ENCODE data around the gene ABCA5.

The ABCA5 gene

DNA sequence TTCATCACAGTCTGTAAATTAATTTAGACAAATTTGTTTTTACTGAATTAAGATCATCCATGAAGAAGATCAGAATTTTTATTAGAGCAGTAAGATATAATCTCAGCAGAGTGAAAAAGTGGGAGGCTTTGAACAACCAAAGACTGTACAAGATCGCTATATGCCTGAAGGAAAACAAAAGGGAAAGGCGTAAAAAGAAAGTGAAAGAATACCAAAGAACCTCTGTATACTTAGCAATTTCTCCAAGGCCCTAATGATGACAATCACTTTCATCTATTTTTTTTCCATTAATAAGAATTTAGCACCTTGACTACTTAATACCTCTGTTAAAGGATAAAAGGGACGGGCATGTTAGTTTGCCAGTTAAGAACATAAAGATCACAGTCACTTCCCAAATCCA is 59.7 kb downstream of the ABCA5 start:
- TF ChIP-seq, protein P1, sequence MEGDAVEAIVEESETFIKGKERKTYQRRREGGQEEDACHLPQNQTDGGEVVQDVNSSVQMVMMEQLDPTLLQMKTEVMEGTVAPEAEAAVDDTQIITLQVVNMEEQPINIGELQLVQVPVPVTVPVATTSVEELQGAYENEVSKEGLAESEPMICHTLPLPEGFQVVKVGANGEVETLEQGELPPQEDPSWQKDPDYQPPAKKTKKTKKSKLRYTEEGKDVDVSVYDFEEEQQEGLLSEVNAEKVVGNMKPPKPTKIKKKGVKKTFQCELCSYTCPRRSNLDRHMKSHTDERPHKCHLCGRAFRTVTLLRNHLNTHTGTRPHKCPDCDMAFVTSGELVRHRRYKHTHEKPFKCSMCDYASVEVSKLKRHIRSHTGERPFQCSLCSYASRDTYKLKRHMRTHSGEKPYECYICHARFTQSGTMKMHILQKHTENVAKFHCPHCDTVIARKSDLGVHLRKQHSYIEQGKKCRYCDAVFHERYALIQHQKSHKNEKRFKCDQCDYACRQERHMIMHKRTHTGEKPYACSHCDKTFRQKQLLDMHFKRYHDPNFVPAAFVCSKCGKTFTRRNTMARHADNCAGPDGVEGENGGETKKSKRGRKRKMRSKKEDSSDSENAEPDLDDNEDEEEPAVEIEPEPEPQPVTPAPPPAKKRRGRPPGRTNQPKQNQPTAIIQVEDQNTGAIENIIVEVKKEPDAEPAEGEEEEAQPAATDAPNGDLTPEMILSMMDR (IDR thresholded peaks at IDR 0.05; ENCODE audit: borderline replicate concordance, insufficient read depth, low read depth, low read length) = no peak
- no peak overlapping the region for H3K4me3 ChIP-seq (ENCODE audit: low read depth, low read length)

DNA sequence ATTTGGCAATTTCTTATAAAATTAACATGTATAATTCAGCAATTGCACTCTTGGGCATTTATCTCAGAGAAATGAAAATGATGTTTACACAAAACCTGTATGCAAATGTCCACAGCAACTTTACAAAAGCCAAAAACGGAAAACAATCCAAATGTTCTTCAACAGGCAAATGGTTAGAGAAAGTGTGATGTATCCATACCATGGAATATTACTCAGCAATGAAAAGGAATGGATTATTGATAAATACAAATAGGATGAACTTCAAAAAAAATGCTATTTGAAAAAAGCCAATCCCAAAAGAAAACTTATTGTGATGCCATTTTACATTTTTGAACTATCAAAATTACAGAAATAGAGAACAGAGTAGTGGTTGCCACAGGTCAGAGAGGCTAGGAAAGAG is 61.1 kb downstream of the ABCA5 start:
- TF ChIP-seq, protein P1 (IDR thresholded peaks at IDR 0.05; ENCODE audit: borderline replicate concordance, insufficient read depth, low read depth, low read length) = no peak
- no peak overlapping the region for H3K4me3 ChIP-seq (ENCODE audit: low read depth, low read length)

DNA sequence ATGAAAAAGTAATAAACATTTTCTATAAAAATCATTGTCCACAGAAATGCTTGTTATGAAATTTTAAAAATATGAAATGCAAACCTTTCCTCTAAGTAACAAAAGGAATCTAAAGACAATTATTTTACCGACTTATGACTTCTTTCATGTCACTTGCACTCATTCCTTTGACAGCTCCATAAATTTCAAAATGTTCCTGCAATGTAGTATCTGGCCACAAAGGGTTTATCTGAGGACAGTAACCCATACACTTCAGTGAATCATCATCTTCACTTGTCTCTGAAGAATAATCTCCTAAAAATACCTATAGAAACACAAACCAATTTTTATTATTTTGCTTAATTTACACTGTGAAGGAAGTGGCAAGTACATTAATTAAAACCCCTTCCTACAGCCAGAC is 72.7 kb downstream of the ABCA5 start:
- TF ChIP-seq, protein P1 (IDR thresholded peaks at IDR 0.05; ENCODE audit: borderline replicate concordance, insufficient read depth, low read depth, low read length) = no peak
- H3K4me3 ChIP-seq (ENCODE audit: low read depth, low read length) = no peak overlapping the region

DNA sequence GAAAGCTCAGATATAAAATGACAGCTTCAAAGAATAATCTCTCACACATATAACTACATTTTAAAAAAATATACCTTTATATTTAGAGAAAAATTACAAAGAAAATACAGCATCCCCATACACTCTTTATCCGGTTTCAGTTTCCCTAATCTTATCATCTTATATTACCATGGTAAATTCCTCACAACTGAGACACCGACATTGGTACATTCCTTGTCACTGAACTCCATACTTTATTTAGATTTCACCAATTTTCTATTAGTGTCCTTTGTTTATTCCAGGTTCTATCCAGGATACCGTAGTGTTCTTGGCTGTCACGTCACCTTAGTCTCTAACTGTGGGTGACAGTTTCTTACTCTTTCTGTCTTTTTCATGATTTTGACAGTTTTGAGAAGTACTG is 76.3 kb downstream of the ABCA5 start:
- TF ChIP-seq, protein P1 (IDR thresholded peaks at IDR 0.05; ENCODE audit: borderline replicate concordance, insufficient read depth, low read depth, low read length) = no peak
- no peak overlapping the region for H3K4me3 ChIP-seq (ENCODE audit: low read depth, low read length)

DNA sequence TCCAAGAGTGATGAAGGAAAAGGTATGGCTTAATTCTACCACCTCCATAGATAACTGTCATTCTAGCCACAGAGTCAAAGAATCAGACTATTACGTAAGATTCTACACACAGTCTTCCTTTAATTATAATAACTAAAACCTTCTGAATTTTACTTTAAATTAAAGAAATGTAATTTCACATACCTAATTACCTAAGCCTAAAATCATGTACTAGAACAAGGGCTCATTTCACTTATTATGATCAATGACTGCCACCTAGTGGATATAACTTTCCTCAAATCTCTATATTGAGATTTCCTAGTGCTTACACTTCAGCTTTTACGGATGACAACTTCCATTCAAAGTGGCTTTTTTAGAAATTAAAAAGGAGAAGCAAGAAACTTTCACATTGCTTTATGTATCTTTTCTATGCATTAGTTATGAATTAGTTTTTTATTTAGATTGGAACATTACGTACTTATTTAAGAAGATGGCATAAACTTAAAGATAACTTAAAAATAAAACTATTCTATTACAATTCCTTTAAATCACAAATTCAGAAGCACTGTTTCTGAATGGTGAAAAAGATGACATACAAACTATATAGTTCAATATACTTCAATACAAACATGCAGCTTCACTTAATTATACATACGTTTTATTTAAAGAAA is 80.1 kb downstream of the ABCA5 start:
- no peak overlapping the region for H3K4me3 ChIP-seq (ENCODE audit: low read depth, low read length)
- TF ChIP-seq, protein P1 (IDR thresholded peaks at IDR 0.05; ENCODE audit: borderline replicate concordance, insufficient read depth, low read depth, low read length) = no peak

DNA sequence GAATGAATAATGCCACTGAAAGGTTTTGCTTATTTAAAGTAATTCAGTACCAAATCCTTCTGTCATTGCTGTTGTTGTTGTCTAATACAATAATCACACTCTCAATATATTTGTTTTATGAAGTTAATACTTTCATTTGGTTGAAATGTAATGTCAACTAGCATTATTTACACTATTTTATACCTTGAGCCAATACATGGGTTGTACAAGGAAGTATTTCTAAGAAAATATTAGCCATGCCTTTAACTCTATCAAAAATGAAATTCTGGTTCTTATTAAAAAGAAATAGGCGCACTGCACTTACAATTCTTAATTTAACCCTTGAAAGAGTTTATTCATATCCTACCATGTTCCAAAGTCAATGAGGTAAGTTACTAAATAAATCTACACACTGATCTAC is 80.7 kb downstream of the ABCA5 start:
- TF ChIP-seq, protein P1 (IDR thresholded peaks at IDR 0.05; ENCODE audit: borderline replicate concordance, insufficient read depth, low read depth, low read length) = no peak
- H3K4me3 ChIP-seq (ENCODE audit: low read depth, low read length) = no peak overlapping the region

DNA sequence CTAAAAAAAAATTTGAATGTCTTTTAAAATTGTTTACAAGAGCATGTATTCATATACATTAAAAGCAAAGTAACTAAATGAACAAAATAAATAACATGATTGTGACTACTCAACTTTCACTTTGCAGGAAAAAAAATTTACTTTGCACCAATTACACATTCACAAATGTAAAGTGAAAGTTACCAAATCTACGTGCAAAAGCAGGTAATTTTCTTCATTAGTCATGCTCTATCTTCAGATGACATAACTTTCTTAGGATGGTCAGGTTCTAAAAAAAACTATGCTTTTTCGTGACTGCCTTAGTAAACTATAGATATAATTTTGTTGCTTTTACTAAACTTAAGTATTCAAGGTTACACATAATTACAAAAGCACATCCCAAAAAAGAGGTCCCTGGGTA is 81.3 kb downstream of the ABCA5 start:
- no peak overlapping the region for H3K4me3 ChIP-seq (ENCODE audit: low read depth, low read length)
- TF ChIP-seq, protein P1 (IDR thresholded peaks at IDR 0.05; ENCODE audit: borderline replicate concordance, insufficient read depth, low read depth, low read length) = no peak

Data from GM12875 (cell line).